T follicular helper cell (primary cell): ENCODE results near the gene HOXB8.

ENCODE experiments used
- DNase-seq: peaks from one replicate; pipeline ENCODE4 v3.0.0-alpha.2; 2020; ENCODE audit warnings: low read depth

HOXB8 gene

GRCh38 chr17:48596000-48596734, 18.9 kb downstream of the HOXB8 start:
- DNase-seq, result no peak

GRCh38 chr17:48595278-48595999, 19.7 kb downstream of the HOXB8 start:
- no peak for DNase-seq

DNA sequence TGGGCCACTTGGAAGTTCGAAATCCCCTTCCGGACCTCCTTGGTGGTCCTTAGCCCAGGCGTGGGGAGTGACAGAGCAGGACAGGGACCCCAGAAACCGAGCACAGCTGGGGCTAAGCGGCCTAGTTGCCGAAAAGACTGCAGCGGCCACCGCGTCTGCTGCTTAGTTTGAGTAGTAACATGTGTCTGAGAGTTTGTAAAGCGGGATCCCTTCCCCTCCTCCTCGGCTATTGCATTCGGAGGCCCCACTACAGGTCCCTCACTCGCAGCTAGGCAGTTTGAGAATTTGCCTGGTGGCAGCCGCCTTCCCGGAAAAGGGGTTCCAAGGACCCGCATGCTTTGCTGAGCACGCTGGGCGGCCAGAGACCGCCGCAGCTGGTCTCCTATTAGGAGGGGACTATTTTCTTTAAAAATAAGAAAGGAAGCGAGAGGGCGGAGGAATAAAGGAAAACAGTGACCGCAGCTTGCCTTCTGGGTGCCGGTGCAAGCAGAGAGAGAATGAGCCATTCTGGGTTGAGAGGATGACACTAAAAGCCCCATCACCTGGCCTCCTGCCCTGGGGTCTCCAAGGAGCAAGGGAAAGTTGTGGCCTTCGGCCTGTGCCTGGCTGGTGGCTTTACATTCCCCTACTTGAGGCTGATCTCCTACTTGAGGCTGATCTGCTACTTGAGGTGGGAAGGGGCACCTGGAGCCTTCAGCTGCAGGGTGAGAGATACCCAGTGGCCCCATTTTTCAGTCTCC, 20.4 kb downstream of the HOXB8 start:
- DNase-seq, result no peak

- DNase-seq, result peak; percentile 69
Measured at GRCh38 chr17:48593840-48594537, 21.1 kb downstream of the HOXB8 start.

DNA sequence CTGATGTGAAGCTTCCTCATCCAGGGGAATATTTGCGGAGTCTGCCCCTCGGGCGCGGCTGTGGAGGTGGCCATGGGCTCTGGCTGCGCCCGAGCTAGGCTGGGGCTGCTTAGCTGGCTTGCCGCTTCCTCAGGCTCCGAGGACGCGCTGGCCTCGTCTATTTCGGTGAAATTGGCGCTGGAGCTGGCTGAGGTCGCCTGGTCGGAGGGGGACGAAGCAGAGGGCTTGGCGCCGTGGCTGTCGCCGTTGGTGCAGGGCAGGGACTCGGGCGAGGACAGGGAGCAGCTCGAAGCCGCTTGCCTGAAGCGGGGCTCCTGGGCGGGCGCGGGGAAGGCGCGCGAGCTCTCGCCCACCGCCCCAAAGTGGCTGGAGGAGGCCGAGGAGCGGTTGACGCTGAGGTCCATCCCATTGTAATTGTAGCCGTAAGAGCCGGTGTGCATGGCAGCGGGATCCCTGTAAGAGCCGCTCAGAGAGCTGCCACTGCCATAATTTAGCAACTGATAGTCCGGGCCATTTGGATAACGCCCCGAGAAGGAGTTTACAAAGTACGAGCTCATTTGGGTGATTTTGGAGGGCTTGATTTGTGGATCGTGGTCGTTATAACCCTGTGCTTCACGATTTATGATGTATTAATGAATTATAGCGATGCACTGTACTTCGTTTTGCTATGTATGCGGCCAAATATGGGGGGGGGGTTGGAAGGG, 21.8 kb downstream of the HOXB8 start, which contains the start of gene HOXB5:
HOXB5 (minus strand) TSS at position 654 of the 704 bp plus-strand sequence; CDS start at position 557, 97 bp downstream.
- no peak for DNase-seq

DNA sequence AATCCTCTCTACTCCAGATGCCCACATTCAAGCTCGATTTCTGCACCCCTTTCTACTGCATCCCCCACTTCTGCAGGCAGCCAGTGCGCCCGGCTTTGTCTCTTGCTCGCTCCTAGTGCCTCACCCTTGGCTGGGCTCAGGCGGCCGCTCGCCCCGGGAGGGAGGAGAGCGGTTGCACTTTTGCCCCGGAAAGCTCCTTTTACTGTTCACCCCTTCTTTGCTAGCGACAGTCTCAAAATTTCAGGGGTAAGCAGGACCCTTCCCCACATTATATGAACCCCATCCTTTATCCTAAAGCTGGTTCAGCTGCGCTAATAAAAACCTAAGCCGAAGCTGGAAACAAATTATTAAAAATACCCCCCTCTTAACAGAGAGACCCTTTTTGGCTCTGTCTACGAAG, 22.5 kb downstream of the HOXB8 start:
- no peak for DNase-seq

DNA sequence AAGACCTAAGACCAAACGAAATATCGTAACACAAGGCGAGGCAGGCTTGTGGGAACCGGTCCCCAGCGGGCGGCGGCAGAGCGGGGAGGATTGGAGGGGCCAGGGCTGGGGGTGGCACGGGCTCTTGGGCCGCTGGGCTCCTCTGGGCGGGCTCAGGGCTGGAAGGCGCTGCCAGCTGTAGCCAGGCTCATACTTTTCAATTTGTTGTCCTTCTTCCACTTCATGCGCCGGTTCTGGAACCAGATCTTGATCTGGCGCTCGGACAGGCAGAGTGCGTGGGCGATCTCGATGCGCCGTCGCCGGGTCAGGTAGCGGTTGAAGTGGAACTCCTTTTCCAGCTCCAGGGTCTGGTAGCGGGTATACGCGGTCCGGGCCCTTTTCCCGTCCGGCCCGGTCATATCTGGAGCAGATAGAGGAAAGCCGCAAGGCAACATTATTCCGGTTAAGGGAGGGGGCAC, 23.0 kb downstream of the HOXB8 start:
- no peak for DNase-seq

- no peak for DNase-seq
Measured at GRCh38 chr17:48591255-48592056, 23.6 kb downstream of the HOXB8 start.

DNA sequence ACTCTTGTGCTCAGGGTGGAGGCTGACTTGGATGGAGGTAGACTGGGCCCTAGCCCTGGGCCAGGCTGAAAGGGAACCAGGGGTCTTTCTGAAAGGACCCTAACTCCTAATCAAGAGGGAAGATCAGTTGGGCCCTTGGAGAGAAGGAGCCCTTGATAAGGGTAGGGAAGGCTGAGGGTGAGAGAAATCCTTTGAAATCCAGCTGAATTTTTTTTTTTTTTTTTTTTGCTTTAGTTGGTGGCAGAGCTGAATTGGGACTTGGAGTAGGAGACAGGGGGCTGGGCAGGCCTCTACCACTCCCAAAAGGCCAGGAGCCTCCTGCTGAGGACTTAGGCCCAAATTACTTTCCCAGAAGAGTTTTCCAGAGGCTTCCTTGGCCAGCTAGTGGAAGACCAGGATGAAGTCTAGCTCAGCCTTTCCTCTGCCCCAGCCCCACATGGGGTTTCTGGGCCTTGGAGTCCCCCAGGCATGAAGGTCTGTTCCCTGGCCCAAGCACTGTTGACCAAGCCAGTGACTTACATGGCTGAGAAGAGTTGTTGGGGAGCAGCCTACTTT, 24.4 kb downstream of the HOXB8 start:
- DNase-seq, result no peak

GRCh38 chr17:48589831-48590606, 25.1 kb downstream of the HOXB8 start, which contains the start of gene HOXB3:
HOXB3 (minus strand) TSS chr17:48590241; CDS start chr17:48552474, 37,767 bp downstream.
- DNase-seq, result no peak

GRCh38 chr17:48589060-48589830, 25.8 kb downstream of the HOXB8 start:
- no peak for DNase-seq

DNA sequence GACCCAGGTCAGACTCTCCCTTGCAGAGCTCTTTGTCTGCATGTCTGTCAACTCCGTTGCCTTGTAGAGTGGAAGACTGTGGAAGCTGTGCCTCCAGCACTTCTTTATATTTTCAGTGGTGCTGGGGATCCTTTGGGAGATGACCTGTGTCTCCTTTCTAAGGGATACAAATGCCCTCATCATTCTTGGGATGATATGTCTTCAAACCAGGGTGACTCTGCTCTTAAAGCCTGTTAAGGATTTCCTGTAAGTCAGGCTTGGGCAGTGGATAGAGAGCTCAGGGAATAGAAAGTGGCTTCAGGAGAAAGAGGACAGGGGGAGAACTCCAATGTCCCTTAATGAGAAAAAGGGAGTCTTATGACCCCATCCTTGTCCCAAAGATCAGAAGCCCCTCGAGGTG, 26.6 kb downstream of the HOXB8 start:
- DNase-seq, result no peak

- DNase-seq, result no peak
Measured at GRCh38 chr17:48588074-48588415, 27.0 kb downstream of the HOXB8 start.

- no peak for DNase-seq
Measured at GRCh38 chr17:48587276-48588073, 27.6 kb downstream of the HOXB8 start.

GRCh38 chr17:48586355-48587258, 28.5 kb downstream of the HOXB8 start:
- no peak for DNase-seq

- DNase-seq, result no peak
Measured at GRCh38 chr17:48584223-48584741, 30.8 kb downstream of the HOXB8 start.
